ENCODE results near the gene RIMOC1. TPM values are rescaled to one million over a fixed set of nuclear protein-coding genes. Genes with fewer than 3 reads are reported as not detected.

Gene RIMOC1
- total and polyA plus RNA-seq, 9 donors: 10.7 to 35.7 (median 18.4) TPM

GRCh38 chr5:41878173-41878572 lies 26.0 kb upstream of the RIMOC1 start:
- Histone ChIP-seq H3K27ac (no peak overlapping the region), H3K9me3 (no peaks in the 10 kb centered on the region), H3K36me3 (no peaks in the 10 kb centered on the region), H3K4me3 (no peak overlapping the region), H3K27me3 (no peaks in the 10 kb centered on the region), H3K4me1 (ENCODE audit: insufficient read depth) (no peaks in the 10 kb centered on the region)
- WGBS, 3 donors: 80 to 87% (median 84%) methylated on average over 2 of the region's 2 CpGs
- TF ChIP-seq EP300 (IDR thresholded peaks at IDR 0.05): no peak
- no peak for TF ChIP-seq POLR2A (IDR thresholded peaks at IDR 0.05)
- TF ChIP-seq CTCF (IDR thresholded peaks at IDR 0.05): no peak
- no peak for DNase-seq
- intact Hi-C loops (cut with DNase I): no loop called here

- no peak for DNase-seq
- Histone ChIP-seq H3K9me3 (no peaks in the 10 kb centered on the region), H3K4me3 (no peak overlapping the region), H3K36me3 (no peaks in the 10 kb centered on the region), H3K27ac (no peak overlapping the region), H3K27me3 (no peaks in the 10 kb centered on the region), H3K4me1 (ENCODE audit: insufficient read depth) (no peaks in the 10 kb centered on the region)
- TF ChIP-seq POLR2A (IDR thresholded peaks at IDR 0.05): no peak
- TF ChIP-seq CTCF (IDR thresholded peaks at IDR 0.05): no peak
- no peak for TF ChIP-seq EP300 (IDR thresholded peaks at IDR 0.05)
- 53 to 76% (median 66%) methylated on average over 3 of the region's 3 CpGs for WGBS, 3 donors
- intact Hi-C loops (cut with DNase I): no loop called here
Observed at GRCh38 chr5:41878643-41879478, 25.3 kb upstream of the RIMOC1 start.

DNA sequence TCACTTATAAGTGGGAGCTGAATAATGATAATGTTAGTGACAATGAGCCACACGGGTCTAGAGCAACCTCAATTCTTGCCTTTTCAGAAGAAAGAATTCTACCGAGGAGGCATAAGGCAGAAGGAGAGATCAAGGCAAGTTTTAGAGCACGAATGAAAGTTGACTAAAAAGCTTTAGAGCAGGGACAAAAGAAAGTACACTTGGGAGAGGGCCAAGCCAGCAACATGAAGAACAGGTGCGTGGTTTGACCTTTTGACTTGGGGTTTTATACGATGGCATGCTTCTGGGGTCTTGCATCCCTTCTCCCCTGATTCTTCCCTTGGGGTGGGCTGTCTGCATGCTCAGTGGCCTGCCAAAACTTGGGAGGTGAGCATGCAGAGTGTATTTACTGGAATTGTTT lies 21.4 kb upstream of the RIMOC1 start:
- Histone ChIP-seq H3K27me3 (peaks cover 3% of the 10 kb centered on the region), H3K9me3 (no peaks in the 10 kb centered on the region), H3K4me1 (ENCODE audit: insufficient read depth) (no peaks in the 10 kb centered on the region), H3K36me3 (no peaks in the 10 kb centered on the region), H3K27ac (no peak overlapping the region), H3K4me3 (no peak overlapping the region)
- TF ChIP-seq EP300 (IDR thresholded peaks at IDR 0.05) (no peak), POLR2A (IDR thresholded peaks at IDR 0.05) (no peak), CTCF (IDR thresholded peaks at IDR 0.05) (no peak)
- WGBS, 3 donors: 76% methylated on average over 5 of the region's 5 CpGs
- intact Hi-C loops (cut with DNase I): no loop called here
- DNase-seq: no peak

GRCh38 chr5:41883243-41883642 lies 20.9 kb upstream of the RIMOC1 start:
- H3K36me3 ChIP-seq: no peaks in the 10 kb centered on the region
- H3K4me1 ChIP-seq (ENCODE audit: insufficient read depth): no peaks in the 10 kb centered on the region
- TF ChIP-seq EP300 (IDR thresholded peaks at IDR 0.05) (no peak), CTCF (IDR thresholded peaks at IDR 0.05) (no peak), POLR2A (IDR thresholded peaks at IDR 0.05) (no peak)
- peaks cover 3% of the 10 kb centered on the region for H3K27me3 ChIP-seq
- 65 to 75% (median 70%) methylated on average over 3 of the region's 3 CpGs for WGBS, 3 donors
- no peak for DNase-seq
- no peak overlapping the region for H3K4me3 ChIP-seq
- intact Hi-C loops (cut with DNase I): no loop called here
- H3K9me3 ChIP-seq: no peaks in the 10 kb centered on the region
- no peak overlapping the region for H3K27ac ChIP-seq
